ENCODE measurements around the gene SYNE1. TPM values are rescaled to one million over a fixed set of nuclear protein-coding genes. Genes with fewer than 3 reads are reported as not detected.

The SYNE1 gene
- total RNA-seq, 3 donors from 2014 or later (not counting 1 experiment from before 2014, with no cell fraction given), result 489 to 570 (median 498) TPM

GRCh38 chr6:152290693-152291092 lies 346.5 kb downstream of the SYNE1 start:
- intact Hi-C loops (cut with micrococcal nuclease), result no loop called here
- Mint-ChIP-seq H3K27ac (no peak overlapping the region), H3K9me3 (no peaks in the 10 kb centered on the region), H3K27me3 (ENCODE audit: low read depth in 2 of 2) (no peaks in the 10 kb centered on the region), H3K4me3 (no peak overlapping the region), H3K36me3 (peaks cover 13% of the 10 kb centered on the region), H3K4me1 (peaks cover 0 to 10% of the 10 kb centered on the region in 2 donors)
- Histone ChIP-seq H3K36me3 (ENCODE audit: control insufficient read depth, insufficient read depth, low read length) (peaks cover 69% of the 10 kb centered on the region), H3K9me3 (ENCODE audit: control insufficient read depth, insufficient read depth, low read length) (no peaks in the 10 kb centered on the region), H3K4me3 (ENCODE audit: low read length) (no peak overlapping the region), H3K4me1 (ENCODE audit: control insufficient read depth, insufficient read depth, low read length) (no peaks in the 10 kb centered on the region), H3K27ac (ENCODE audit: low read length) (no peak overlapping the region), H3K27me3 (ENCODE audit: control insufficient read depth, insufficient read depth, low read length) (no peaks in the 10 kb centered on the region)
- TF ChIP-seq CTCF (IDR thresholded peaks at IDR 0.05), result no peak
- DNase-seq, result no peak
- no peak for ATAC-seq

- WGBS (ENCODE audit: insufficient coverage), result 95% methylated on average over 9 of the region's 9 CpGs
- intact Hi-C loops (cut with micrococcal nuclease), result no loop called here
- Mint-ChIP-seq H3K4me1 (no peaks in the 10 kb centered on the region), H3K9me3 (no peaks in the 10 kb centered on the region), H3K27ac (no peak overlapping the region), H3K36me3 (no peaks in the 10 kb centered on the region), H3K27me3 (ENCODE audit: low read depth in 2 of 2) (no peaks in the 10 kb centered on the region), H3K4me3 (no peak overlapping the region)
- Histone ChIP-seq H3K36me3 (ENCODE audit: control insufficient read depth, insufficient read depth, low read length) (peaks cover 79% of the 10 kb centered on the region), H3K9me3 (ENCODE audit: control insufficient read depth, insufficient read depth, low read length) (no peaks in the 10 kb centered on the region), H3K4me1 (ENCODE audit: control insufficient read depth, insufficient read depth, low read length) (no peaks in the 10 kb centered on the region), H3K4me3 (ENCODE audit: low read length) (no peak overlapping the region), H3K27me3 (ENCODE audit: control insufficient read depth, insufficient read depth, low read length) (no peaks in the 10 kb centered on the region), H3K27ac (ENCODE audit: low read length) (no peak overlapping the region)
- DNase-seq (no peak), ATAC-seq (no peak)
- no peak for TF ChIP-seq CTCF (IDR thresholded peaks at IDR 0.05)
Observed at GRCh38 chr6:152277826-152278329, 359.3 kb downstream of the SYNE1 start.

- H3K9me3 Mint-ChIP-seq, result no peaks in the 10 kb centered on the region
Observed at GRCh38 chr6:152273638-152274037, 363.5 kb downstream of the SYNE1 start.

More at GRCh38 chr6:152273638-152274037, 363.5 kb downstream of the SYNE1 start:
- H3K36me3 Mint-ChIP-seq, result peaks cover 7% of the 10 kb centered on the region
- H3K4me1 Mint-ChIP-seq, result no peaks in the 10 kb centered on the region
- H3K27me3 Mint-ChIP-seq (ENCODE audit: low read depth in 2 of 2), result no peaks in the 10 kb centered on the region
- 93% methylated on average over 1 of the region's 4 CpGs for WGBS (ENCODE audit: insufficient coverage)
- H3K4me3 Mint-ChIP-seq, result no peak overlapping the region
- H3K27ac ChIP-seq (ENCODE audit: low read length), result no peak overlapping the region
- no peak overlapping the region for H3K27ac Mint-ChIP-seq
- H3K4me3 ChIP-seq (ENCODE audit: low read length), result no peak overlapping the region
- DNase-seq, result no peak
- no peaks in the 10 kb centered on the region for H3K9me3 ChIP-seq (ENCODE audit: control insufficient read depth, insufficient read depth, low read length)
- ATAC-seq, result no peak
- H3K4me1 ChIP-seq (ENCODE audit: control insufficient read depth, insufficient read depth, low read length), result no peaks in the 10 kb centered on the region
- TF ChIP-seq CTCF (IDR thresholded peaks at IDR 0.05), result no peak
- H3K27me3 ChIP-seq (ENCODE audit: control insufficient read depth, insufficient read depth, low read length), result no peaks in the 10 kb centered on the region
- peaks cover 75% of the 10 kb centered on the region for H3K36me3 ChIP-seq (ENCODE audit: control insufficient read depth, insufficient read depth, low read length)
- intact Hi-C loops (cut with micrococcal nuclease), result no loop called here

All from natural killer cell (primary cell).